Liver (tissue), 3 donors: Measurements from ENCODE around the gene WIZ.

ENCODE experiments used
- GABPA ChIP-seq, 2 donors: IDR thresholded peaks in 1 of 2; conservative IDR thresholded peaks in 1 of 2; 2 replicates each; pipeline ENCODE4 v1.6.1; 2016; ENCODE audit warnings: antibody characterized with exemption in 2 of 2, mild to moderate bottlenecking in 1 of 2, moderate library complexity in 1 of 2
- RAD21 ChIP-seq, 2 donors: IDR thresholded peaks; 2 replicates each; pipeline ENCODE4 v1.6.1; 2016; ENCODE audit warnings: antibody characterized with exemption in 2 of 2, mild to moderate bottlenecking in 2 of 2
- SP1 ChIP-seq: IDR thresholded peaks from 2 replicates; pipeline ENCODE4 v1.6.1; 2018; ENCODE audit warnings: antibody characterized with exemption, mild to moderate bottlenecking
- TAF1 ChIP-seq: conservative IDR thresholded peaks from 2 replicates; pipeline ENCODE4 v1.6.1; 2016; ENCODE audit warnings: antibody characterized with exemption, mild to moderate bottlenecking
- YY1 ChIP-seq: IDR thresholded peaks from 2 replicates; pipeline ENCODE4 v1.6.1; 2016; ENCODE audit warnings: antibody characterized with exemption, mild to moderate bottlenecking
- TF ChIP-seq, protein P1 (sequence below): IDR thresholded peaks from 2 replicates; pipeline ENCODE4 v1.6.1; 2016; ENCODE audit warnings: antibody characterized with exemption, mild to moderate bottlenecking
- TF ChIP-seq, protein P2 (sequence below): IDR thresholded peaks from 2 replicates; pipeline ENCODE4 v1.6.1; 2016; ENCODE audit warnings: antibody characterized with exemption
- TF ChIP-seq, protein P3 (sequence below): fragments of 150-350 bp; IDR thresholded peaks from 2 replicates; pipeline ENCODE4 v1.5.1; 2017; ENCODE audit warnings: improper control_type of control experiment, low read depth, low read length; ENCODE audit not compliant: missing input control
- TF ChIP-seq, protein P4 (sequence below): IDR thresholded peaks from 2 replicates; pipeline ENCODE4 v1.6.1; 2016; ENCODE audit warnings: antibody characterized with exemption
- donor health status: healthy.
- donor health status: healthy.

DNA sequence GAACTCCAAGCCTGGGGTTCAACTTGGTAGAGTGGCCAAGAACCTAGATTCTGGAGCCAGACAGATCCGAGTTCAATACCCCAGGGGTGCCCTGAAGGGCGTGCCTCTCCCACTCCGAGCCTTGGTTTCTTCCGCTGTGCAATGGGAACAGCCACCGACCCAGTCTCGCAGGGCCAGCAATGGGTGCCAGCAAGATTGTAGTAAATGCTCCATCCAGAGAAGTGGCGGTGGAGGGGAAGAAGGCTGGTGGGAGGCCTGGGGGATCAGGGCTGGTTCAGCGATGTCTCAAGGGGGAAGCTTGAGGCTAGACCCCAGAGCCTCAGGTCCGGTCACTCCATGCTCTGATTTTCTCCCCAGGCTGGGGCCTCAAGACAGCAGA lies 4.5 kb downstream of the WIZ start:
- TF ChIP-seq, protein P1, sequence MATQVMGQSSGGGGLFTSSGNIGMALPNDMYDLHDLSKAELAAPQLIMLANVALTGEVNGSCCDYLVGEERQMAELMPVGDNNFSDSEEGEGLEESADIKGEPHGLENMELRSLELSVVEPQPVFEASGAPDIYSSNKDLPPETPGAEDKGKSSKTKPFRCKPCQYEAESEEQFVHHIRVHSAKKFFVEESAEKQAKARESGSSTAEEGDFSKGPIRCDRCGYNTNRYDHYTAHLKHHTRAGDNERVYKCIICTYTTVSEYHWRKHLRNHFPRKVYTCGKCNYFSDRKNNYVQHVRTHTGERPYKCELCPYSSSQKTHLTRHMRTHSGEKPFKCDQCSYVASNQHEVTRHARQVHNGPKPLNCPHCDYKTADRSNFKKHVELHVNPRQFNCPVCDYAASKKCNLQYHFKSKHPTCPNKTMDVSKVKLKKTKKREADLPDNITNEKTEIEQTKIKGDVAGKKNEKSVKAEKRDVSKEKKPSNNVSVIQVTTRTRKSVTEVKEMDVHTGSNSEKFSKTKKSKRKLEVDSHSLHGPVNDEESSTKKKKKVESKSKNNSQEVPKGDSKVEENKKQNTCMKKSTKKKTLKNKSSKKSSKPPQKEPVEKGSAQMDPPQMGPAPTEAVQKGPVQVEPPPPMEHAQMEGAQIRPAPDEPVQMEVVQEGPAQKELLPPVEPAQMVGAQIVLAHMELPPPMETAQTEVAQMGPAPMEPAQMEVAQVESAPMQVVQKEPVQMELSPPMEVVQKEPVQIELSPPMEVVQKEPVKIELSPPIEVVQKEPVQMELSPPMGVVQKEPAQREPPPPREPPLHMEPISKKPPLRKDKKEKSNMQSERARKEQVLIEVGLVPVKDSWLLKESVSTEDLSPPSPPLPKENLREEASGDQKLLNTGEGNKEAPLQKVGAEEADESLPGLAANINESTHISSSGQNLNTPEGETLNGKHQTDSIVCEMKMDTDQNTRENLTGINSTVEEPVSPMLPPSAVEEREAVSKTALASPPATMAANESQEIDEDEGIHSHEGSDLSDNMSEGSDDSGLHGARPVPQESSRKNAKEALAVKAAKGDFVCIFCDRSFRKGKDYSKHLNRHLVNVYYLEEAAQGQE, result no peak
- TF ChIP-seq, protein P2, sequence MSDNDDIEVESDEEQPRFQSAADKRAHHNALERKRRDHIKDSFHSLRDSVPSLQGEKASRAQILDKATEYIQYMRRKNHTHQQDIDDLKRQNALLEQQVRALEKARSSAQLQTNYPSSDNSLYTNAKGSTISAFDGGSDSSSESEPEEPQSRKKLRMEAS, result no peak
- TF ChIP-seq GABPA (IDR thresholded peaks at IDR 0.05 in 1 of 2, conservative IDR thresholded peaks at IDR 0.05 in 1 of 2) (no peak), RAD21 (IDR thresholded peaks at IDR 0.05) (no peak), YY1 (no peak), TAF1 (no peak), SP1 (no peak)
- TF ChIP-seq, protein P3, sequence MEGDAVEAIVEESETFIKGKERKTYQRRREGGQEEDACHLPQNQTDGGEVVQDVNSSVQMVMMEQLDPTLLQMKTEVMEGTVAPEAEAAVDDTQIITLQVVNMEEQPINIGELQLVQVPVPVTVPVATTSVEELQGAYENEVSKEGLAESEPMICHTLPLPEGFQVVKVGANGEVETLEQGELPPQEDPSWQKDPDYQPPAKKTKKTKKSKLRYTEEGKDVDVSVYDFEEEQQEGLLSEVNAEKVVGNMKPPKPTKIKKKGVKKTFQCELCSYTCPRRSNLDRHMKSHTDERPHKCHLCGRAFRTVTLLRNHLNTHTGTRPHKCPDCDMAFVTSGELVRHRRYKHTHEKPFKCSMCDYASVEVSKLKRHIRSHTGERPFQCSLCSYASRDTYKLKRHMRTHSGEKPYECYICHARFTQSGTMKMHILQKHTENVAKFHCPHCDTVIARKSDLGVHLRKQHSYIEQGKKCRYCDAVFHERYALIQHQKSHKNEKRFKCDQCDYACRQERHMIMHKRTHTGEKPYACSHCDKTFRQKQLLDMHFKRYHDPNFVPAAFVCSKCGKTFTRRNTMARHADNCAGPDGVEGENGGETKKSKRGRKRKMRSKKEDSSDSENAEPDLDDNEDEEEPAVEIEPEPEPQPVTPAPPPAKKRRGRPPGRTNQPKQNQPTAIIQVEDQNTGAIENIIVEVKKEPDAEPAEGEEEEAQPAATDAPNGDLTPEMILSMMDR, result no peak
- TF ChIP-seq, protein P4, sequence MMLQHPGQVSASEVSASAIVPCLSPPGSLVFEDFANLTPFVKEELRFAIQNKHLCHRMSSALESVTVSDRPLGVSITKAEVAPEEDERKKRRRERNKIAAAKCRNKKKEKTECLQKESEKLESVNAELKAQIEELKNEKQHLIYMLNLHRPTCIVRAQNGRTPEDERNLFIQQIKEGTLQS, result no peak
